Ovary (tissue), 9 donors: ENCODE measurements around the gene HEXD. TPM values are rescaled to one million over a fixed set of nuclear protein-coding genes. Genes with fewer than 3 reads are reported as not detected.

Source experiments
- DNase-seq, 5 donors: peaks; one replicate each; pipeline ENCODE4 v3.0.0-alpha.2; 2019 to 2020
- H3K27ac ChIP-seq, 2 donors: fragments of 200-600 bp; one replicate each; pipeline versions ENCODE4 v1.5.1 to v1.8.0; 2019 to 2022
- H3K27me3 ChIP-seq: fragments of 200-600 bp; one replicate; pipeline ENCODE4 v1.8.0; 2022
- H3K36me3 ChIP-seq: fragments of 200-600 bp; sonication (generic); one replicate; pipeline ENCODE4 v1.5.1; 2019
- H3K4me1 ChIP-seq: one replicate; pipeline ENCODE4 v1.8.1; 2013; ENCODE audit warnings: mild to moderate bottlenecking, moderate library complexity; ENCODE audit not compliant: insufficient read depth
- H3K4me3 ChIP-seq: fragments of 200-600 bp; sonication (generic); one replicate; pipeline ENCODE4 v1.5.1; 2017
- H3K9me3 ChIP-seq, 2 donors: fragments of 200-600 bp in 1 of 2; sonication (generic) in 1 of 2; one replicate each; pipeline versions ENCODE4 v1.5.1 to v1.8.1; 2013 to 2019; ENCODE audit warnings: mild to moderate bottlenecking in 1 of 2, moderate library complexity in 1 of 2
- CTCF ChIP-seq, 3 donors: fragments of 450-650 bp in 2 of 3; fragments of 200-600 bp in 1 of 3; IDR thresholded peaks; one replicate each; pipeline versions ENCODE4 v1.5.1 to v1.8.0; 2016 to 2022; ENCODE audit warnings: antibody characterized with exemption in 3 of 3, mild to moderate bottlenecking in 1 of 3
- EP300 ChIP-seq: sonication (generic); formaldehyde crosslinking; IDR thresholded peaks from one replicate; pipeline ENCODE4 v1.6.1; 2017; ENCODE audit warnings: antibody characterized with exemption
- POLR2A ChIP-seq: fragments of 450-650 bp; IDR thresholded peaks from one replicate; pipeline ENCODE4 v1.6.1; 2017; ENCODE audit warnings: antibody characterized with exemption, mild to moderate bottlenecking, moderate library complexity
- WGBS, 3 donors: extraction: QIAGEN DNeasy Blood & Tissue Kit in 1 of 3; methylation state at CpG; one replicate each; pipeline versions ENCODE4 v1.1.5 to v1.1.7; 2013 to 2017; 5-methylcytosine and 5-hydroxymethylcytosine counted together
- intact Hi-C, 4 donors: fragments of 100-400 bp; cut with DNase I; formaldehyde crosslinking; loops; one replicate each; pipeline versions ENCODE4 v1.11.0 to v1.15.1; 2022 to 2023
- polyA plus RNA-seq, 2 donors: library from polyadenylated mRNA; stranded (reverse); fragments of 200-250 nt in 1 of 2; fragments of 350-450 nt in 1 of 2; fragmentation: Illumina TruSeq in 1 of 2; extraction: RNeasy Lipid Tissue Mini Kit (QIAGEN cat#74804) in 1 of 2; gene quantifications; one replicate each; pipeline ENCODE4 v1.2.3, GENCODE V29; 2013 to 2014
- total RNA-seq, 7 donors: library from RNA; depleted of rRNA in 2 of 7; stranded (reverse); fragments of >200 nt in 2 of 7; fragmentation: NEBNext Ultra II Directional in 3 of 7; extraction: Animal tissue kit (Norgen Biotek cat#: 25700) in 3 of 7; gene quantifications; one replicate each; pipeline versions ENCODE4 v1.1.0 to v1.2.4, GENCODE V29; 2016 to 2023
- donor health status: DM: no; HTN: no; CAD: no; lungs with moderate emphysema.
- donor health status: DM: no; HTN: no; CAD: no.
- donor health status: Bipolar disorder and iron deficiency.
- donor health status: DM: yes; HTN: yes; CAD: no.
- donor health status: DM: no; HTN: no; CAD: no.
- donor health status: DM: yes; HTN: yes; CAD: no.

Gene HEXD
- total and polyA plus RNA-seq, 9 donors: 8.7 to 74.7 (median 46.6) TPM

GRCh38 chr17:82435103-82435502 is 17.0 kb downstream of the HEXD start:
- H3K36me3 ChIP-seq: no peaks in the 10 kb centered on the region
- no peak overlapping the region for H3K27ac ChIP-seq
- intact Hi-C loops: no loop called here
- DNase-seq: no peak
- H3K4me3 ChIP-seq: no peak overlapping the region
- no peak for TF ChIP-seq EP300
- no peak for TF ChIP-seq POLR2A
- no peak for TF ChIP-seq CTCF (IDR thresholded peaks at IDR 0.05)
- no peaks in the 10 kb centered on the region for H3K27me3 ChIP-seq
- H3K9me3 ChIP-seq: no peaks in the 10 kb centered on the region
- no peaks in the 10 kb centered on the region for H3K4me1 ChIP-seq
- WGBS, 3 donors: 83 to 86% (median 85%) methylated on average over 12 of the region's 12 CpGs

GRCh38 chr17:82435601-82436583 is 17.7 kb downstream of the HEXD start:
- TF ChIP-seq POLR2A (no peak), EP300 (no peak), CTCF (IDR thresholded peaks at IDR 0.05) (no peak)
- Histone ChIP-seq H3K27me3 (no peaks in the 10 kb centered on the region), H3K4me3 (no peak overlapping the region), H3K9me3 (no peaks in the 10 kb centered on the region), H3K36me3 (no peaks in the 10 kb centered on the region), H3K4me1 (no peaks in the 10 kb centered on the region), H3K27ac (no peak overlapping the region)
- peak in 1 of 5 donors; percentile 23 for DNase-seq
- intact Hi-C loops: no loop called here
- 83 to 87% (median 87%) methylated on average over 36 to 43 of the region's 43 CpGs for WGBS, 3 donors

GRCh38 chr17:82436601-82437324 is 18.6 kb downstream of the HEXD start:
- Histone ChIP-seq H3K27me3 (no peaks in the 10 kb centered on the region), H3K4me3 (no peak overlapping the region), H3K36me3 (no peaks in the 10 kb centered on the region), H3K27ac (no peak overlapping the region), H3K9me3 (no peaks in the 10 kb centered on the region), H3K4me1 (no peaks in the 10 kb centered on the region)
- intact Hi-C loops: no loop called here
- 81 to 85% (median 82%) methylated on average over 30 to 36 of the region's 36 CpGs for WGBS, 3 donors
- TF ChIP-seq CTCF (IDR thresholded peaks at IDR 0.05): no peak
- no peak for TF ChIP-seq POLR2A
- no peak for TF ChIP-seq EP300
- no peak for DNase-seq

- H3K27ac ChIP-seq: no peak overlapping the region
- TF ChIP-seq CTCF (IDR thresholded peaks at IDR 0.05): no peak
- no peak for TF ChIP-seq EP300
- no peak for TF ChIP-seq POLR2A
- H3K4me3 ChIP-seq: no peak overlapping the region
- no peaks in the 10 kb centered on the region for H3K27me3 ChIP-seq
- no peaks in the 10 kb centered on the region for H3K9me3 ChIP-seq
- H3K36me3 ChIP-seq: no peaks in the 10 kb centered on the region
- H3K4me1 ChIP-seq: no peaks in the 10 kb centered on the region
- 82 to 86% (median 85%) methylated on average over 18 of the region's 18 CpGs for WGBS, 3 donors
- peak in 1 of 5 donors; percentile 25 for DNase-seq
- intact Hi-C loops: no loop called here
These were observed 19.1 kb downstream of the HEXD start for GRCh38 chr17:82437325-82437668.
